ENCODE measurements around the gene NUCKS1. TPM values are rescaled to one million over a fixed set of nuclear protein-coding genes. Genes with fewer than 3 reads are reported as not detected.

The NUCKS1 gene
- total and polyA plus RNA-seq, 2 of the 13 experiments (the other 11 are each of a cell fraction or from before 2014, with no cell fraction given), result 35.5 to 117 TPM

DNA sequence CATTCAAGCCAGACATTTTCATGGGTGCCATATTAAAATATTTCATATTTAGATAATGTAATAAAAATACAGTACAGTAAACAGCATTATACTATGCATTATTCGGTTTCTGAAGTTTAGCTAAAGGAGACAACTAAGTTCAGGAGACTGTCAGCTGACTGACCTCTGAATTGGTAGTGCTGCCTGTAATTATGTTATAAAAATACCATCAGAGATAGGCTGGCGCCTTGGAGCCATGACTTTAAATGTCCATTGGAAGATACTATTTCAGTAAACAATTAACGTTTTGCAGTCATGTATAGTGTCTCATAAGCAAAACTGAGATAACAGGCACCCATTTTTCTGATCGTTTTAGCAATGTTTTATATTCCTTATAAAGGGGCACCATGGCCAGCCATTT is 36.6 kb upstream of the NUCKS1 start:
- ChIA-PET CTCF (ENCODE audit: low intra/inter-chr PET ratio, low total read pairs) (no interaction called here), POLR2A (no interaction called here)
- in situ Hi-C loops (cut with HindIII; ENCODE audit: extremely low pct_ligation_motif_present, low pct_unique_long_range_greater_than_20kb) (no loop called here), intact Hi-C loops (cut with micrococcal nuclease; ENCODE audit: unreplicated experiment) (no loop called here)
- H3K9ac ChIP-seq (ENCODE audit: insufficient read depth, low read depth, low read length), result no peak overlapping the region
- H3K27me3 ChIP-seq (ENCODE audit: control insufficient read depth in 1 of 2, insufficient read depth in 2 of 2, low read length in 2 of 2), result peaks cover 0 to 5% of the 10 kb centered on the region in 2 experiments; a peak in 2 of 5 replicates
- no peak overlapping the region for H3K27ac ChIP-seq (ENCODE audit: extremely low read length, insufficient read depth, low read length)
- no peaks in the 10 kb centered on the region for H3K79me2 ChIP-seq (ENCODE audit: insufficient read depth, low read length)
- BruUV-seq (replicated peaks), result no TSS peak
- H2AFZ ChIP-seq (ENCODE audit: low read length), result no peak overlapping the region
- no peaks in the 10 kb centered on the region for H3K36me3 ChIP-seq (replicated peaks in 1 of 2; ENCODE audit: control insufficient read depth in 1 of 2, insufficient read depth in 2 of 2, low read length in 2 of 2)
- H3K4me2 ChIP-seq (ENCODE audit: low read depth, low read length), result no peak overlapping the region
- H3K4me3 ChIP-seq (replicated peaks in 1 of 3; ENCODE audit: insufficient read depth in 1 of 3, low read depth in 2 of 3, low read length in 3 of 3), result no peak overlapping the region
- TF ChIP-seq, protein P1, sequence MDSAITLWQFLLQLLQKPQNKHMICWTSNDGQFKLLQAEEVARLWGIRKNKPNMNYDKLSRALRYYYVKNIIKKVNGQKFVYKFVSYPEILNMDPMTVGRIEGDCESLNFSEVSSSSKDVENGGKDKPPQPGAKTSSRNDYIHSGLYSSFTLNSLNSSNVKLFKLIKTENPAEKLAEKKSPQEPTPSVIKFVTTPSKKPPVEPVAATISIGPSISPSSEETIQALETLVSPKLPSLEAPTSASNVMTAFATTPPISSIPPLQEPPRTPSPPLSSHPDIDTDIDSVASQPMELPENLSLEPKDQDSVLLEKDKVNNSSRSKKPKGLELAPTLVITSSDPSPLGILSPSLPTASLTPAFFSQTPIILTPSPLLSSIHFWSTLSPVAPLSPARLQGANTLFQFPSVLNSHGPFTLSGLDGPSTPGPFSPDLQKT (CRISPR knock-in tag; IDR thresholded peaks at IDR 0.05; ENCODE audit: borderline replicate concordance), result no peak
- TF ChIP-seq MED1 (CRISPR knock-in tag; IDR thresholded peaks at IDR 0.05), result no peak
- TF ChIP-seq HCFC1 (IDR thresholded peaks at IDR 0.05; ENCODE audit: low read depth, low read length), result no peak
- TF ChIP-seq, protein P2, sequence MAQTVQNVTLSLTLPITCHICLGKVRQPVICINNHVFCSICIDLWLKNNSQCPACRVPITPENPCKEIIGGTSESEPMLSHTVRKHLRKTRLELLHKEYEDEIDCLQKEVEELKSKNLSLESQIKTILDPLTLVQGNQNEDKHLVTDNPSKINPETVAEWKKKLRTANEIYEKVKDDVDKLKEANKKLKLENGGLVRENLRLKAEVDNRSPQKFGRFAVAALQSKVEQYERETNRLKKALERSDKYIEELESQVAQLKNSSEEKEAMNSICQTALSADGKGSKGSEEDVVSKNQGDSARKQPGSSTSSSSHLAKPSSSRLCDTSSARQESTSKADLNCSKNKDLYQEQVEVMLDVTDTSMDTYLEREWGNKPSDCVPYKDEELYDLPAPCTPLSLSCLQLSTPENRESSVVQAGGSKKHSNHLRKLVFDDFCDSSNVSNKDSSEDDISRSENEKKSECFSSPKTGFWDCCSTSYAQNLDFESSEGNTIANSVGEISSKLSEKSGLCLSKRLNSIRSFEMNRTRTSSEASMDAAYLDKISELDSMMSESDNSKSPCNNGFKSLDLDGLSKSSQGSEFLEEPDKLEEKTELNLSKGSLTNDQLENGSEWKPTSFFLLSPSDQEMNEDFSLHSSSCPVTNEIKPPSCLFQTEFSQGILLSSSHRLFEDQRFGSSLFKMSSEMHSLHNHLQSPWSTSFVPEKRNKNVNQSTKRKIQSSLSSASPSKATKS (CRISPR knock-in tag; IDR thresholded peaks at IDR 0.05), result no peak
- TF ChIP-seq KLF12 (CRISPR knock-in tag; IDR thresholded peaks at IDR 0.05; ENCODE audit: borderline replicate concordance), result no peak
- TF ChIP-seq MXD4 (CRISPR knock-in tag; IDR thresholded peaks at IDR 0.05), result no peak
- TF ChIP-seq, protein P3, sequence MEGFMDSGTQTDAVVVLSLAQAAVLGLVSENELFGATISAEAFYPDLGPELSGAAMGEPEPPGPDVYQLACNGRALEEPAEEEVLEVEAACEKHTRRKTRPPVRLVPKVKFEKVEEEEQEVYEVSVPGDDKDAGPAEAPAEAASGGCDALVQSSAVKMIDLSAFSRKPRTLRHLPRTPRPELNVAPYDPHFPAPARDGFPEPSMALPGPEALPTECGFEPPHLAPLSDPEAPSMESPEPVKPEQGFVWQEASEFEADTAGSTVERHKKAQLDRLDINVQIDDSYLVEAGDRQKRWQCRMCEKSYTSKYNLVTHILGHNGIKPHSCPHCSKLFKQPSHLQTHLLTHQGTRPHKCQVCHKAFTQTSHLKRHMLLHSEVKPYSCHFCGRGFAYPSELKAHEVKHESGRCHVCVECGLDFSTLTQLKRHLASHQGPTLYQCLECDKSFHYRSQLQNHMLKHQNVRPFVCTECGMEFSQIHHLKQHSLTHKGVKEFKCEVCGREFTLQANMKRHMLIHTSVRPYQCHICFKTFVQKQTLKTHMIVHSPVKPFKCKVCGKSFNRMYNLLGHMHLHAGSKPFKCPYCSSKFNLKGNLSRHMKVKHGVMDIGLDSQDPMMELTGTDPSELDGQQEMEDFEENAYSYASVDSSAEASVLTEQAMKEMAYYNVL (CRISPR knock-in tag; IDR thresholded peaks at IDR 0.05; ENCODE audit: borderline replicate concordance), result no peak
- TF ChIP-seq PAWR (CRISPR knock-in tag; IDR thresholded peaks at IDR 0.05; ENCODE audit: borderline replicate concordance), result no peak
- TF ChIP-seq, protein P4, sequence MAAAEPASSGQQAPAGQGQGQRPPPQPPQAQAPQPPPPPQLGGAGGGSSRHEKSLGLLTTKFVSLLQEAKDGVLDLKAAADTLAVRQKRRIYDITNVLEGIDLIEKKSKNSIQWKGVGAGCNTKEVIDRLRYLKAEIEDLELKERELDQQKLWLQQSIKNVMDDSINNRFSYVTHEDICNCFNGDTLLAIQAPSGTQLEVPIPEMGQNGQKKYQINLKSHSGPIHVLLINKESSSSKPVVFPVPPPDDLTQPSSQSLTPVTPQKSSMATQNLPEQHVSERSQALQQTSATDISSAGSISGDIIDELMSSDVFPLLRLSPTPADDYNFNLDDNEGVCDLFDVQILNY (CRISPR knock-in tag; conservative IDR thresholded peaks at IDR 0.05), result no peak
- no peak for TF ChIP-seq ZNF441 (CRISPR knock-in tag; IDR thresholded peaks at IDR 0.05; ENCODE audit: borderline replicate concordance)
- no peak for TF ChIP-seq ZNF616 (CRISPR knock-in tag; IDR thresholded peaks at IDR 0.05; ENCODE audit: low read depth)
- TF ChIP-seq KDM5B (CRISPR knock-in tag; IDR thresholded peaks at IDR 0.05; ENCODE audit: borderline replicate concordance), result no peak
- TF ChIP-seq, protein P5, sequence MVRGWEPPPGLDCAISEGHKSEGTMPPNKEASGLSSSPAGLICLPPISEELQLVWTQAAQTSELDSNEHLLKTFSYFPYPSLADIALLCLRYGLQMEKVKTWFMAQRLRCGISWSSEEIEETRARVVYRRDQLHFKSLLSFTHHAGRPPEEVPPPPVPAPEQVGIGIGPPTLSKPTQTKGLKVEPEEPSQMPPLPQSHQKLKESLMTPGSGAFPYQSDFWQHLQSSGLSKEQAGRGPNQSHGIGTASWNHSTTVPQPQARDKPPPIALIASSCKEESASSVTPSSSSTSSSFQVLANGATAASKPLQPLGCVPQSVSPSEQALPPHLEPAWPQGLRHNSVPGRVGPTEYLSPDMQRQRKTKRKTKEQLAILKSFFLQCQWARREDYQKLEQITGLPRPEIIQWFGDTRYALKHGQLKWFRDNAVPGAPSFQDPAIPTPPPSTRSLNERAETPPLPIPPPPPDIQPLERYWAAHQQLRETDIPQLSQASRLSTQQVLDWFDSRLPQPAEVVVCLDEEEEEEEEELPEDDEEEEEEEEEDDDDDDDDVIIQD (CRISPR knock-in tag; IDR thresholded peaks at IDR 0.05; ENCODE audit: low read depth), result no peak
- no peak for TF ChIP-seq ZC3H13 (CRISPR knock-in tag; IDR thresholded peaks at IDR 0.05)
- ATAC-seq (no peak), FAIRE-seq (no peak), DNase-seq (ENCODE audit: low spot score) (no peak)
- 18% methylated on average over 4 of the region's 4 CpGs for WGBS (ENCODE audit: low lambda C conversion rate)
- no peaks in the 10 kb centered on the region for H4K20me1 ChIP-seq (ENCODE audit: insufficient read depth, low read length)
- no peaks in the 10 kb centered on the region for H3K9me3 ChIP-seq (ENCODE audit: low read length)
- no peaks in the 10 kb centered on the region for H3K4me1 ChIP-seq (ENCODE audit: insufficient read depth, low read length)

Data from HepG2 (cell line).